PC-9 (cell line): ENCODE data around the gene PIP5K1A. TPM values are rescaled to one million over a fixed set of nuclear protein-coding genes. Genes with fewer than 3 reads are reported as not detected.

Experiments
- Bru-seq: library from RNA; stranded (reverse); fragments of 400-500 nt; gene quantifications from one replicate; lab custom pipeline; 2021; lab: Mats Ljungman, UMichigan
- BruChase-seq, 2 experiments: library from RNA; stranded (reverse); fragments of 400-500 nt; gene quantifications; one replicate each; lab custom pipeline; 2021; lab: Mats Ljungman, UMichigan
- BruUV-seq: library from RNA; stranded (reverse); fragments of 400-500 nt; replicated peaks from 2 replicates; lab custom pipeline; 2021; lab: Mats Ljungman, UMichigan
- CTCF ChIA-PET: fragments of 300-600 bp; sonication (Branson Sonifier 250); formaldehyde crosslinking; loops from one replicate; lab custom pipeline; 2022; ENCODE audit warnings: antibody characterized with exemption; lab: Charles Lee
- POLR2A ChIA-PET: fragments of 300-600 bp; sonication (Branson Sonifier 250); formaldehyde crosslinking; loops from one replicate; lab custom pipeline; 2022; ENCODE audit warnings: antibody characterized with exemption; ENCODE audit not compliant: unreplicated experiment; lab: Charles Lee
- DNase-seq, 2 experiments: peaks; one replicate each; pipeline versions ENCODE4 v3.0.0 to v3.0.0-alpha.2; 2015 to 2022; ENCODE audit warnings: mixed read lengths in 1 of 2
- H2AFZ ChIP-seq: fragments of 200-600 bp; sonication (generic); 2 replicates; pipeline ENCODE4 v1.8.1; 2017; ENCODE audit warnings: antibody characterized with exemption
- H3F3A ChIP-seq: fragments of 200-600 bp; sonication (generic); 2 replicates; pipeline ENCODE4 v1.8.1; 2017; ENCODE audit warnings: antibody characterized with exemption, mild to moderate bottlenecking, low read depth; ENCODE audit not compliant: insufficient read depth
- H3K27ac ChIP-seq: fragments of 200-600 bp; sonication (generic); 2 replicates; pipeline ENCODE4 v1.6.1; 2016; ENCODE audit warnings: mixed run types
- H3K27me3 ChIP-seq: fragments of 200-600 bp; sonication (generic); 2 replicates; pipeline ENCODE4 v1.6.1; 2016; ENCODE audit warnings: low read depth, mixed run types; ENCODE audit not compliant: insufficient read depth
- H3K36me3 ChIP-seq: fragments of 200-600 bp; sonication (generic); 2 replicates; pipeline ENCODE4 v1.6.1; 2016; ENCODE audit warnings: low read depth, mixed run types
- H3K4me1 ChIP-seq: fragments of 200-600 bp; sonication (generic); replicated peaks from 2 replicates; pipeline ENCODE4 v1.6.1; 2016; ENCODE audit warnings: mixed run types; ENCODE audit not compliant: insufficient read depth
- H3K4me2 ChIP-seq: fragments of 200-600 bp; sonication (generic); 2 replicates; pipeline ENCODE4 v1.6.1; 2017; ENCODE audit warnings: mixed run types
- H3K4me3 ChIP-seq: fragments of 200-600 bp; sonication (generic); 2 replicates; pipeline ENCODE4 v1.6.1; 2016; ENCODE audit warnings: mixed run types
- H3K79me2 ChIP-seq: fragments of 200-600 bp; sonication (generic); 2 replicates; pipeline ENCODE4 v1.6.1; 2017; ENCODE audit warnings: low read depth, mixed run types
- H3K9me2 ChIP-seq: fragments of 200-600 bp; sonication (generic); 2 replicates; pipeline ENCODE4 v1.8.1; 2017; ENCODE audit warnings: mild to moderate bottlenecking; ENCODE audit not compliant: insufficient read depth
- H3K9me3 ChIP-seq: fragments of 200-600 bp; sonication (generic); 2 replicates; pipeline ENCODE4 v1.8.1; 2016; ENCODE audit warnings: low read depth; ENCODE audit not compliant: insufficient read depth
- H4K20me1 ChIP-seq: fragments of 200-600 bp; sonication (generic); 2 replicates; pipeline ENCODE4 v1.8.1; 2017; ENCODE audit not compliant: insufficient read depth
- CTCF ChIP-seq: fragments of 200-600 bp; sonication (generic); conservative IDR thresholded peaks from 2 replicates; pipeline ENCODE4 v1.6.1; 2017; ENCODE audit warnings: mixed run types, antibody characterized with exemption, mild to moderate bottlenecking, moderate library complexity
- EZH2 ChIP-seq: fragments of 200-600 bp; sonication (generic); IDR thresholded peaks from 2 replicates; pipeline ENCODE4 v1.8.0; 2017; ENCODE audit warnings: antibody characterized with exemption, low read depth
- intact Hi-C: fragments of 100-400 bp; cut with micrococcal nuclease; formaldehyde crosslinking; loops from one replicate; pipeline ENCODE4 v1.10.0; 2022; ENCODE audit not compliant: unreplicated experiment
- long read RNA-seq: library from polyadenylated mRNA; stranded (forward); transcript quantifications from one replicate; pipeline ENCODE4 v2.0.0, GENCODE V29; 2022
- total RNA-seq: library from RNA; stranded (reverse); gene quantifications from 2 replicates; pipeline ENCODE4 v1.2.3, GENCODE V29; 2021

The PIP5K1A gene
- total RNA-seq, result 69.7 and 76.4 TPM in 2 replicates
- percentile 94 among the genes with signal in this experiment for Bru-seq, nascent RNA
- BruChase-seq, experiment 1, labeled RNA remaining after a 2-hour chase, result percentile 98 among the genes with signal in this experiment
- percentile 95 among the genes with signal in this experiment for BruChase-seq, experiment 2, labeled RNA remaining after a 6-hour chase
- long read RNA-seq, partial matches to known transcripts, result 2 of 11 reads
- long read RNA-seq, other reads (novel, unspliced or antisense), result 8 of 11 reads

- CTCF ChIA-PET, result interaction anchor here (0.6 to 0.8 kb wide), 2 partner anchors 142 to 997 kb away, joined by 3 to 9 read pairs; no protein-coding TSS in a partner anchor
Observed at GRCh38 chr1:151198254-151199127, at the start of gene PIP5K1A. Gene PIP5K1A (plus strand): TSS chr1:151198552. CDS start chr1:151198997, 445 bp downstream.

DNA sequence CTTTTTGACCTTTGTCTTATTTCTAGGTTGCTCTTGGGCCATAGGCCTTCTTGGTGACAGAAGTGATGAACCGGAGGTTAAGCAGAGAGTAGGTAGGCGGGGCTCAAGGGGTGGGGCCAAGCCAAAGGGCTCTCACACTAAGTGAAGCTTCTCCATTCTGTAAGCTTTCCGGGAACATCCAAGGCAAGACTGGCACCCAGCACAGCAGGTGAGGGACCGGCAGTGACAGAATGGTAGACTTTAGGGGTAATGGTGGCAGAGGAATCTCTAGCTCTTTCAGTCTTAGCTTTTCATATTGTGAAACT, 41.9 kb upstream of the PIP5K1A start, which contains the start of gene TNFAIP8L2:
TSS of gene TNFAIP8L2 (plus strand) at position 135 of the 305 bp plus-strand sequence. CDS start 2,049 bp downstream, outside the sequence.
- BruUV-seq, result no TSS peak
- H3K27ac ChIP-seq, result no peak within 1 kb of the TSS
- H3F3A ChIP-seq, result peaks cover 15% of the 10 kb centered on the region; the same call in 1 of the 2 replicates
- no peak within 1 kb of the TSS for H3K4me3 ChIP-seq
- no peaks in the 10 kb centered on the region for H3K27me3 ChIP-seq
- POLR2A ChIA-PET, result interaction anchor here (0.6 kb wide), 1 partner anchor 25 kb away, joined by 4 read pairs; no protein-coding TSS in a partner anchor
- H3K4me1 ChIP-seq, result no peaks in the 10 kb centered on the region
- no peaks in the 10 kb centered on the region for H4K20me1 ChIP-seq
- H3K9me2 ChIP-seq, result no peaks in the 10 kb centered on the region
- no peak within 1 kb of the TSS for H2AFZ ChIP-seq
- H3K4me2 ChIP-seq, result no peak within 1 kb of the TSS
- H3K9me3 ChIP-seq, result no peaks in the 10 kb centered on the region
- intact Hi-C loops, result loop anchor here (1.0 to 5.0 kb wide), 4 partner anchors 56 to 899 kb away; partner anchors contain the start of genes CA14 and GABPB2
- DNase-seq, result no peak
- CTCF ChIA-PET, result interaction anchor here (2.5 kb wide), 1 partner anchor 57 kb away, joined by 19 read pairs; no protein-coding TSS in a partner anchor
- no peaks in the 10 kb centered on the region for H3K79me2 ChIP-seq
- no peaks in the 10 kb centered on the region for H3K36me3 ChIP-seq
- no peak for TF ChIP-seq EZH2
- no peak for TF ChIP-seq CTCF

More at GRCh38 chr1:151198254-151199127, at the start of gene PIP5K1A:
- intact Hi-C loops, result loop anchor here (1.0 to 10.0 kb wide), 5 partner anchors 56 to 836 kb away; partner anchors contain the start of genes CGN, PSMD4, S100A11 and TUFT1
- H3K4me1 ChIP-seq, result peaks cover 38% of the 10 kb centered on the region
- peak; percentile 88 to 95 for DNase-seq
- peak within 1 kb of the TSS; percentile 97 for H3K4me2 ChIP-seq
- peak within 1 kb of the TSS; percentile 93 for H3K27ac ChIP-seq
- no peak for TF ChIP-seq EZH2
- no peak for TF ChIP-seq CTCF
- H3K36me3 ChIP-seq, result peaks cover 15% of the 10 kb centered on the region
- no peaks in the 10 kb centered on the region for H3K9me2 ChIP-seq
- peak within 1 kb of the TSS; percentile 76 for H2AFZ ChIP-seq
- H3K79me2 ChIP-seq, result peaks cover 61% of the 10 kb centered on the region
- POLR2A ChIA-PET, result interaction anchor here (0.6 to 1.0 kb wide), 5 partner anchors 56 to 800 kb away, joined by 3 to 6 read pairs (median 3); partner anchors contain the start of gene PSMD4
- H3K9me3 ChIP-seq, result no peaks in the 10 kb centered on the region
- H3K27me3 ChIP-seq, result no peaks in the 10 kb centered on the region
- H3F3A ChIP-seq, result peaks cover 43% of the 10 kb centered on the region
- H3K4me3 ChIP-seq, result peak within 1 kb of the TSS; percentile 85
- peaks cover 40% of the 10 kb centered on the region for H4K20me1 ChIP-seq
- TSS peak; percentile 18 for BruUV-seq
